ENCODE data around the gene CLEC6A.
"Not testable (repeated sequence)": the region's sequence is repeated elsewhere in the genome, so short reads cannot be mapped to it uniquely, and the experiment has no call there.

Gene CLEC6A

DNA sequence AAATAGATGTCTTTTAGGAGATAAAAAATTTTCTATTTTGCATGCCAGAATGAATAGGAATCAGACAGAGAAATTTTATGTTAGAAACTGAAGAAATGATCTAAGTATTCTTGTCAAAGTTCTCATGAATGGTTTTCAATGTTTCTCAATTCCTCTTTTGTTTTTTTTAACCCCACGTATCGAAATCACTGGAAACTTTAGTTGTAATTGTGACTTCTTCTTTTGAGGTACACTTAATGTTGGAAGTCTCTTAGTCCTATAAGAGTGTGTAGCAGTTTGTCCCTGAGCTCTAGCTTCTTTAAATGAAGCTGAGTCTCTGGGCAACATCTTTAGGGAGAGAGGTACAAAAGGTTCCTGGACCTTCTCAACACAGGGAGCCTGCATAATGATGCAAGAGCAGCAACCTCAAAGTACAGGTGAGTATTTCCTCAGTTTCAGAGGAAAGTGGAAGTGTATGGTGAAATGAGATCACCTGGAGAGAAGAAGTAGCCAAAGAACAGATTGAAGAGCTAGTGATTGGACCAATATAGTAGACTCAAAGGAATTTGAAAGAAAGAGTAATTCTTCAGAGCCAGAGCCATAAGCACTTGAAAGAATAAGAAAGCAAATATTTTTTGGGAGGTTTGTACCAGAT lies at the start of gene CLEC6A:
Gene CLEC6A (plus strand): TSS at position 236 of the 634 bp plus-strand sequence. CDS start 150 bp downstream, at position 386.
- no peak for DNase-seq

DNA sequence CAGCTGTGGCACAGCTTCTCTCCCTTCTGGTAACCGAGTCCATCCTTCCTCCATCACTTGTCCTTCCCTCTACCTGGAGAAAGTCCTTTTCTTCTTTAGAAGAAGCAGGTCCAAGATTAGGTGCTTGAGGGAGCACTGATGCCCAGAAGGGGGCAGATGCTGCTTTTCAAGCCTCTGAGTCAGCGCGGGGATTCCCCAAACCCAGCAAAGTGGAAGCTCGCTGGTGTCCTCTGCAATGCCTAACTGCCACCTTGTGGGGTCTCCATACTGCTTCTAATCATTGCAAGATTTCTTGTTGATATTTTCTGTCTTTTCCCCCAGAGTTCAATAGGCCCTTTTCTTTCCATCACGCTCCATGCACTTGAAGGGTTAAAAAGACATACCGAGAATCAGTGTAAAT lies 36.2 kb upstream of the CLEC6A start:
- DNase-seq: not testable (repeated sequence)

DNA sequence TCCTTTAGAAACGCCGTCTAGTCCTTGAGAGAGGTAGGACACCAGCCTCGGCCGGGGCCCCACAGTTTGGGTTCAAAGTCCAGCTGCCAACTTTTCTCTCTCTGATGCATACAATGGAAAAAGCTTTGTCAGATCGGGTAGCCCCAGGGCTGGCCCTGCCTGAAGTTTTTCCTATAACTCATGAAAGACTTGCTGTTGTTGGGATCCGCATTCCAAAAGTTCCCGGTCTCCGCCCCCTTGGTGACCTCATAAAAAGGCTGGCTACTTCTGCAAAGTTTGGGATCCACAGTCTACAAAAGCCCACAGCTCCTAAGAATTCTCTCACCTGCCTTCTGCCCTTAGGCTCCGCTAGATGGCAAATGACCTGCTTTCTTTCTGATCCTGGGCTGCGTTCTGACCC lies 35.3 kb upstream of the CLEC6A start:
- DNase-seq: no peak

GRCh38 chr12:8444536-8445278 lies 11.1 kb upstream of the CLEC6A start:
- DNase-seq: not testable (repeated sequence)

DNA sequence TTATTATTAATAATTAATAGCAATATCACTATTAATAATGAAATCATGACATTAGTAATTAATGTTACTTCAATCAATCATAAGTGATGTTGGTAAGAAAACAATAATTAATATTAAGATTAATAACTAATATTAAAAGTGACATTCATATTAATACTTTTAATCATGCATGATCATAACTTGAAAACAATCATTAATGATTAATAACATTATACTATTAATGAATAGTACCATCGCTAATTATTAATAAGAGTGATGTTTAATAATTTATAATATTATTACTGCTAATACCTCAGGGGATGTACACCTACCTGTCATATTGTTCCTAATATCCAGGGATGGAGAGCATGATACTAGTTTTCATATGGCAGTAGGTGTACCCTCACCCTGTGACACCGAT lies 10.0 kb upstream of the CLEC6A start:
- DNase-seq: no peak

- no peak for DNase-seq
These were observed 8.9 kb upstream of the CLEC6A start for GRCh38 chr12:8446642-8447547.

- no peak for DNase-seq
These were observed 6.4 kb upstream of the CLEC6A start for GRCh38 chr12:8449355-8449859.

- DNase-seq: no peak
These were observed 3.7 kb upstream of the CLEC6A start for GRCh38 chr12:8452036-8452435.

DNA sequence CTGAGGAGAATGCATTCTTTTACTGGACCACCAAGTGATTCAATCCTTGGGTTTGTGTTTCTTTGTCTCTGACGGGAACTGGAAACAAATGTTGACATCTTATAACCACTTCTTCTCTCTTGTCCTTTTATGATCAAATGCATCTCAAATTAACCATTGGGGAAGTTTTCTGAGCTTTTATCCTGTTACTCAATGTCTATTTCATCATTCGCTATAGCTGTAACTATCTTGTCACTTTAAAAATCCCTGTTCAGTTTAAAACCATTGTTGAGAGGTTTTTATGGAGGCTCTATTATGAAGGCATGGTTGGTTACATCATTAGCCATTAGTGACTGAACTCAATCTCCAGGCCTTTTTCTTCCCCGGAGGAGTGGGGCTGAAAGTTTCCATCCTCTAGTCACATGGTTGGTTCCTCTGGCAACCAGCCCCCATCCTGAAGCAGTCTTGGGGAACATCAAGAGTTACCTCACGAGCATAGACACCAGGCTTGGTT lies 2.7 kb upstream of the CLEC6A start:
- DNase-seq: peak; percentile 7

DNA sequence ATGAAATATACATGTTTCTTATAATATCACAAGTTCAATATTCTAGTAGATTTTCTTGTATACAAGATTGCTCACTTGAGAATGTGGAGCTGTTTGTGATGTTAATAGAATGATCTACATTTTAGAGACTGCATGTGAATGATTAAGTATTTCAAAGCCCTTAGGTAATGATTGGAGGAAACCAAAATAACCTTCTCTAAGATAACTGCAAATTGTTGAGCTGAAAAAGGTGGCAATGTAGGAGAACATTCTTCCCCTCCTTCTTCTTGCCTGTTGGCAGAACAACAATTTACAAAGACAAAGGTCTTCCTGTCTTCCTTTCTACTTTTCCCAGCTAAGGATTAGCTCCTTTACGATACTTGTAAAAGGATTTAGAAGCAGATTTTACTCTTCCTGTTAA lies 2.0 kb upstream of the CLEC6A start:
- DNase-seq: no peak

DNA sequence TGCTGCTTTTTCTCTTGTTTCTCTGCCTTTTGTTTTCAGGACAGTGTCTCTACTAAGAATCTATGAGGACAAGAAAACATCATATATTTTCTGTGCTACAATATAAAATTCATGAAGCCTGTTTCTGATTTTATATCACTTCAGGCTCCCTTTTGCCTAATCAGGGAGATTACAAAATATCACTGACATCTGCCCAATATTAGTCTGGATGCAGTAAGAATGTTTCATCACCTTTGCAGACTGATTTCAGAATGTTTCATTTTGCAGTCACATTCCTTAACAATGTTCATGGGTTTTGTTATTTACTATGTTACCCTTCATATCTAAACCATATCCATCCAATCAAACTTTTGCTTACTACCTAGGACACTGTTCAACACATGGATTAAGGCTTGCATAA lies 491 bp upstream of the CLEC6A start:
- DNase-seq: no peak

DNA sequence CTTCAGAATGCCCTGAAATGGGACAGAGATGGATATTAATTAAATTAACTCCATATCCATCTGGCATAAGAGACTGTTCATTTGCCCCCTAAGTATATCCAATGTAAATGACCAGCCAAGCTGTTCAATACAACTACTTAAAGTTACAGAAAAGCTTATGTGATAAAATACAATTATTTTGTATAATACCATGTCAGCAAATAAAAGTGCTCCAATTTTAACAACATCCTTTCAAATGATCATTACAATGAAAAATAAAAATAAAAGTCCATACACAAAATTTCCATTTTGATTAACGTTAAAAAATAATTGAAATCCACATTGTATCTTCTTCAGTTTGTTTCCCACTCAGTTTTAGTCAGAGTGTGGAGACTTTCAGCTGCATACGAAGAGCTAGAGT lies 5.7 kb downstream of the CLEC6A start:
- DNase-seq: no peak

- no peak for DNase-seq
These were observed 9.7 kb downstream of the CLEC6A start for GRCh38 chr12:8465301-8465996.

DNA sequence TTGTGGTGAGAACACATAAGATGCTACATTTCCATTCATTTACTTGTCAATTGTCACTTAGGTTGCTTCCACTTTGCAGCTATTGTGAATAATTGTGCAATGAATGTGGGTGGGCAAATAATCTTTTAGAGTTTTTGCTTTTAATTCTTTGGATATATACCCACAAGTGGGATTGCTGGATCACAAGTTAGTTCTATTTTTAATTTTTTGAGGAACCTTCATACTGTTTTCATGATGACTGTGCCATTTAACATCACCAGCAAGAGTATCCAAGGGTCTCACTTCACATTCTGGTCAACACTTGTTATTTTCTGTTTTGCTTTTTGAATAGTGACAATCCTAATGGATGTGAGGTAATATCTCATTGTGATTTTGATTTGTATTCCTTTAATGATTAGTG lies 10.5 kb downstream of the CLEC6A start:
- DNase-seq: no peak

- DNase-seq: no peak
These were observed 15.3 kb downstream of the CLEC6A start for GRCh38 chr12:8471090-8471489.

DNA sequence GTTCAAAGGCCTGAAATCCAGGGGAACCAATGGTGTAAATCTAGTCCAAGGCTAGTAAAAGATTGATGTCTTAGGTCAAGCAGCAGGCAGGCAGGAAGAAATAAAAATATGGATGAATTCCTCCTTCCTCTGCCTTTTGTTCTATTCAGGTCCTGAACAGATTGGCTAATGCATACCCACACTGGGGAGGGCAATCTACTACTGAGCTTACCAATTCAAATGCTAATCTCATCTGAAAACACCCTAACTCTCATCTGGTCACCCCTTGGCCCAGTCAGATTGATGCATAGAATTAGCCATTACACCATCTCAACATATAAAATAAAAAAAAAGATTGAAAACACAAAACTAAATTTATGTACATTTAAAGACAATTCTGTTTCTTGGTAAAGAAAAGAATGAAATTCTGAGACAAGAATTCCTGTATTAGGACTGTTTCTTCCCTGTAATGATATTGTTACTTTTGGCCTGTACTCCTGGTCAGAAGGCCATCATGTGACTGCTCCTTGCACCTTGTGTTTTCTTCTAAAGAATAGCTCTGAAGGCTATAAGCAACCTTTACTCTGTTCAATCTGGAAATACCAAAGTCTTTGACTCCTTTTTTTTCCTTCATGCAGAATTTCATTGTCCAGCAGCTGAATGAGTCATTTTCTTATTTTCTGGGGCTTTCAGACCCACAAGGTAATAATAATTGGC lies 19.9 kb downstream of the CLEC6A start:
- DNase-seq: no peak

DNA sequence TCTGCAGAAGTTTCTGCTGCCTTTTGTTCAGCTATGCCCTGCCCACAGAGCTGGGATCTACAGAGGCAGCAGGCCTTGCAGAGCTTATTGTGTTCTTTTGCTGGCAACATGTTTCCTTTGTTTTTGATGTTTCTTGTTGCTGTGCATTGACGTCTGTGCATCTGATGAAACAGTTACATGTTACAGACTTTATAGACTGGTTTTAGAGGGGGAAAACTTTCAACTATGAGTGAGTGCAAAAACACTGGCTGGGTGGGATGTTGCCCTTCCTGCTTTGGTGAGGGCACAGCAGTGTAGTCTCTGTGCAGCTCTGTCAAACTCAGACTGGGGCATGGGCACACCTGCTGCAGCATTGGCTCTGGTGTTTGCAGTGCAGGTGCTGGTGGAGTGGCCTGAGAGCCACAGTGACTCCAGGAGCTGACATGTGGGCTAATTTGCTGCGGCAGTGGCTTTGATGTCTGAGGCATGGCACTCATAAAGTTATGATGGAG lies 26.9 kb downstream of the CLEC6A start:
- no peak for DNase-seq

DNA sequence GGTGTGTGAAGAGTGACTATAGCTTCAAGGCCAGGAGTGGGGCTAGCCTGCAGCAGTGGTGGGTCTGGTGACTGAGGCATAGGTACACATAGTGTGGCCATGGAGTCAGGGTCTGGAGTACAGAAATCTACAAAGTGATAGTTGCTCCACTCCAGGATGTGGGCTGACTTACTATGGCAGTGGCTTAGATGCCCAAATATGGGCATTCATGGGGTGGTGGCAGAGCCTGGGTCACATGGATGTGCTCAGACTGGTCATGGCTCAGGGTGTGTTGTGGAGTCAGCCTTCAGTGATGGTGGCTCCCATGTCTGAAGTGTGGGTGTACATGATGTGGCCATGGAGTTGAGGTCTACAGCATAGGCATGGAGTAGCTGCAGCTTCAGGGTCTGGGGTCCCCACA lies 27.3 kb downstream of the CLEC6A start:
- DNase-seq: no peak

GRCh38 chr12:8491646-8492530 lies 36.1 kb downstream of the CLEC6A start:
- no peak for DNase-seq

GRCh38 chr12:8493084-8493483 lies 37.3 kb downstream of the CLEC6A start:
- peak; percentile 37 for DNase-seq

DNA sequence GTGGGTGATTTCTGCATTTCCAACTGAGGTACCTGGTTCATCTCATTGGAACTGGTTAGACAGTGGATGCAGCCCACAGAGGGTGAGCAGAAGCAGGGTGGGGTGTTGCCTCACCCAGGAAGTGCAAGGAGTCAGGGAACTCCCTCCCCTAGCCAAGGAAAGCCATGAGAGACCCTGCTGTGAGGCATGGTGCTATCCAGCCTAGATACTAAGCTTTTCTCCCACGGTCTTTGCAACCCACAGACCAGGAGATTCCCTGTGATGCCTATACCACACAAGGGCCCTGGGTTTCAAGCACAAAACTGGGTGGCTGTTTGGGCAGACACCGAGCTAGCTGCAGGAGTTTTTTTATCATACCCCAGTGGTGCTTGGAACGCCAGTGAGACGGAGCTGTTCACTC lies 39.9 kb downstream of the CLEC6A start:
- DNase-seq: not testable (repeated sequence)
